ENCODE results near the gene OSBPL1A. TPM values are rescaled to one million over a fixed set of nuclear protein-coding genes. Genes with fewer than 3 reads are reported as not detected.

OSBPL1A gene
- polyA plus RNA-seq, 3 donors = 45.4 to 55.4 (median 52.0) TPM

DNA sequence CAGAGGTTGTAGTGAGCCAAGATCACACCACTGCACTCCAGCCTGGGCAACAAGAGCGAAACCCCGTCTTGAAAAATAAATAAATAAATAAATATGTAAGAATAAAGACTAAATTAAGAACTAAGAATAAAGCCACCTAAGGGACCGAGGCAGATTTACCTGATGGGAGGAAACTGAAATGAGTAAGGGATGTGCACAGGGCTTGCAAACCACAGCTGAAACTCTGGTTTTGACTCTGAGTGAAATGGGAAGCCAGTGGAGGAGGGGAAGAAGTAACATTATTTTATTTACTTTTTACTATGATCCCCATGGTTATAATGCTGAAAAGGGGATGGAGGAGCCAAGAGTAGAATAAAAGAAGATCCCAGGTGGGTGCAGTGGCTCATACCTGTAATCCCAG lies 151.5 kb downstream of the OSBPL1A start:
- DNase-seq (ENCODE audit: extremely low read depth in 1 of 11, low read depth in 9 of 11, low spot score in 4 of 11) = no peak

DNA sequence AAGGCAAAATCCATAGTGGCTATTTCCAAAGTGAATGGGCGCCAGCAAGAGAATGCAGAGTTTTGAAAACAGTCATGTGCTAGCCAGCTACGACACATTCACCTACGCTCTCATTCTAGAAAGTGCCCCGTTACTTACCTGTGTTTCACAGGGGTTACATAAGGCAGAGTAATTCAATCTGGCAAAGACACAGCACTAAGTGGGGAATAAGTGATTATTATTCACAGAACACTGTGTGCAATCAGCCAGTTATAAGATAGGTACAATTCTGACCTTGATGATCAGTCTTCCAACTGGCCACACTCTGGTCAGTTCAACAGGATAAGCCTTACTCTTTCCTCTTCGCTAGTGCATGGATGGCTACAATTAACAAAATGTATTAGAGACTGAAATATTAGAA lies 152.9 kb downstream of the OSBPL1A start:
- no peak for DNase-seq (ENCODE audit: extremely low read depth in 1 of 11, low read depth in 9 of 11, low spot score in 4 of 11)

DNA sequence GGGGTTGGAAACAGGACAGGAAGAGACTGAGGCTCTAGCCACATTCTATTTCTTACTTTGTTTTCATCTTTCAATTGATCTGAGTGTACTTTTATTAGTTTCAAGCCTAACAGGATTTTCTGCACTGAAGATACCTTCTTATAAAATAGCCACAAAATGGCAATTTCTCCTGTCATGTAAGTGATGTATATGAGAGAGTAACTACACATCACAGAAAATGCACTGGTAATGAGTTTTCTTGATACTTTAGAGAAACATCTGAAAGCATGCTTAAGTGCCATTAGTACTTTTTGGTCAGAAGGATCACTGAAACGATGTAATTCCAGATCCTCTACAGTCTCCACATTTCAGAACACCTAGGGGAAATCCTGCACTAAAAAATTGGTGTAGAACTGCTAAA lies 153.9 kb downstream of the OSBPL1A start:
- no peak for DNase-seq (ENCODE audit: extremely low read depth in 1 of 11, low read depth in 9 of 11, low spot score in 4 of 11)

DNA sequence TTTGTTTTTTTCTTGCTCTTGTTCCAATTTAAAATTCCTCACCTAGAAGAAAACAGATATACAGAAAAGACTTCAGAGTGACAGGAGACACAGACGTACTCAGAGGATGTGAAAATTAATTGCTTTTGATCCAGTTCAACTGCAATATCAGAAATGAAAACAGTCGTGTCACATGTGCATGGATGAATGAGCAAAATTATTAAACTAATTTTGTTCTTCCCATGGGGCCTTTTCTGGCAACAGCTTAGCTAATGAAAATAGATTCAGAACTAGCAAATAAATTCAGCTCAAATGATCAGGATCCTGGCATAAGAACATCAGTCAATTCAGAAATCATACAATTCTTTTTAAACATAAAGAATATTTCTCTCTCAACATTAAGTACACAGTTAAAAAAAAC lies 158.3 kb downstream of the OSBPL1A start:
- DNase-seq (ENCODE audit: extremely low read depth in 1 of 11, low read depth in 9 of 11, low spot score in 4 of 11) = no peak

DNA sequence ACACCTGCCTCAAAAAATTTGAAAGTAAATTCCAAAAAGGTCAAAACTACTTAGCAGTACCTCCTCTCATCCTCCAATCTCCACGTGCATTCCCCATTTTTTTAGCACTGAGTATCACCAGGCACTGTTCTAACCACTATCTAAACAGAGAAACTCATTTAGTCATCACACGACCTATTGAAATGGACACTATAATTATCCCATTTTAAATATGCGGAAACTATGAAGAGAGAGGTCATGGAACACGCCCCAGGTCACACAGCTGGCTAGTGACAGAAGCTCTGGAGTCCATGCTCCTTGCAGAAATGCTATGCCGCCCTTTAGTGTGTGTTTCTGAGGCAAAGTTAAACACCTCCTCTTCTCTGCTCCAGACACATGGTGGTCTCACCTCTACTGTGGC lies 159.2 kb downstream of the OSBPL1A start:
- no peak for DNase-seq (ENCODE audit: extremely low read depth in 1 of 11, low read depth in 9 of 11, low spot score in 4 of 11)

DNA sequence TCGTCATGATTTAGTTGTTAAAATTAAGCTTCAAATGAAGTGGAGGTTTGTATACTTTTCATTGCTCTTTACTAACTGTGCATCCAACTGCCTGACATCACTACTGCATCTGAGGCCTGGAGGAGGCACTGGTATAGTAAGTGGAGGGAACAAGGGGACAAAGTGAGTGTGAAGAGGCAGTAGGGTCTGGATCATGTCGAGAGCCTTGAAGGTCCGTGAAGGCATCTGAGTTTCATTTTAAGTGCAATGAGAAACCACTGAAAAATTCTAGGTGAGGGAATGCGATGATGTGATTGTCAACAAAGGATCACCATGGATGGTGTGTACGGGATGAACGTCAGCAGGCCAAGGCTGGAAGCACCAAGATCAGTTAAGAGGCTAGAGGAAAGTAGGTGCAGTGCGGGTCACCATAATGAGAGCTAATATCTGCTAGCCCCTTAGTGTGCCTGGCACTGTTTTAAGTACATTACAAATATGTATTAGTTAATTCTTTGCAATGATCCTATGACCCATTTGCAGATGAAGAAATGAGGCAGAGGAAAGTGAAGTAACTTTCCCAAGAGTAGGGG lies 162.7 kb downstream of the OSBPL1A start:
- DNase-seq (ENCODE audit: extremely low read depth in 1 of 11, low read depth in 9 of 11, low spot score in 4 of 11) = no peak

DNA sequence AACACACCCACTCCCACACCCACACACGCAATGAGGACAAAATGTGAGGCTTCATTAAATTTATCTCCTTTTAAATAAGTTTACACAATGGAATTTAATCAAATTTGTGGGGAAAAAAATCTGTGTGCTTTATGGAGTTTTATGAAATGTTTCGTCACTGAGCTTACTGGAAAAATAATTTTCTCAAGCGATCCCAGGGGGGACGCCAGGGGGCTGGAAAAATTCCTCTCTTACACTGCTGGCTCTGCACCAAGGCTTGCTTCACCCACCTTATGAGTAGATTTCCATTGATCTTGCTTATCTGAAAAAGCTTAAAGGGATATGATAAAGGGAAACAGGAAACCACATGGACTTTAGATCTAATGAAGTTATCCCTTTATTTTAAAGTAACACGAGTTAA lies 163.3 kb downstream of the OSBPL1A start:
- no peak for DNase-seq (ENCODE audit: extremely low read depth in 1 of 11, low read depth in 9 of 11, low spot score in 4 of 11)

DNA sequence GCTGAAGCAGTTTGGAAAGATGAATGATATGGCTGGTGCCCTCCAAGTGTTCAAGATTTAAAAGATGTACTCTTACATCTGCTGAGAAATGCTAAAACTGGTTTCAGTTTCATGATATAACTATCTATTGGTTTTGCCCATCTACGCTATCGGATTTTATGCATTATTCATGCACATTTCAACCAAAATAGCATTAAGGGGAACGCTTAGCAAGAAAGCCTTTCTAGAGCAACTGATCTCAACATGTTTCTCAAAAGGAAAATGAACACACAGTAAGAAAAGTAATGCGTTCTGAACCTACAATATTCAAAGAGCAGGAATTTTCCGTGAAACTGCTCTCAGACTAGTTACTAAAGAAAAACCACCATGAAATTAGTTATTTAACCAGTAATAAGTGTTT lies 164.8 kb downstream of the OSBPL1A start:
- DNase-seq (ENCODE audit: extremely low read depth in 1 of 11, low read depth in 9 of 11, low spot score in 4 of 11) = no peak

DNA sequence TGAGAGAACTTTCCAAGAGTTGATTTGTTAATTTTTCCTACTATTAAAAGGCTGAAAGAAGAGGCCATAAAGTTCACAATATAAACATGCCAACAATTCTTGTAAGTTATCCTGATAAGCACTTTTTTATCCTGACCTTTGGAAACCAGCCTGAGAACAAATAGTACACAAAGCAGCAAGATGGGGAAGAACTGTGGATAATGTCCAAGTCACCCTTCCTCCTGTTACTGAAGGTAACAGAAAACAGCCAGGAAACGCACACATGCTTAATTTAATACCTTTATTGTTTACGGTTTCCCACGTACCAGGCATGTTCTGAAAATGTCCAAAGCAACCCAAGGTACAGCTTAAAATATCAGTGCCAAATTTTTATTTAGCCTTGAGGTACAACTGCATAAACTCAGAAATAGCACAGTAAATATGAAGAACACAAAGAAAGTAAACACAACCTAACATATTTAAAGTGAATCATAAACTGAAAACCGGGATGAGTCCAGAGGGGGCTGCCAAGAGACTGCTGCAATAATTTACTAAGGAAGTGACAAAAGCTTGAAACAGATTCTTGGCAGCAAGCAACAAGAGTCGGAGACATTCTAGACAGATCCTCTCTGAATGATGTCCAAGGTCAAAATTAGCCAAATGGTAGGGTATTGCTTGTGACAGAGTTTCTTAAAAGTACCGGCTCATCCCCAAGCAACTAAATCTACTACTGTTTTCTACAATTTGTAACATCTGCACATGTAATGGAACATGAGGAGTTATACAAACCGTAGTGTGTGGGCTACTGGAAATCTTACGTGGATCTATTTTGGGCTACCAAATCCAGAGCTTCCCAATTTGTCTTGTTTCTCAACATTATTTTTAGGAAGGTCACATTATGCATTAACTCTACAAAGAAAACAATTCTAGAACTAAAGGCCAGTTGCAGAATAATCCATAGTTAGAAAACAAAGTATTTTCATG lies 165.6 kb downstream of the OSBPL1A start:
- no peak for DNase-seq (ENCODE audit: extremely low read depth in 1 of 11, low read depth in 9 of 11, low spot score in 4 of 11)

DNA sequence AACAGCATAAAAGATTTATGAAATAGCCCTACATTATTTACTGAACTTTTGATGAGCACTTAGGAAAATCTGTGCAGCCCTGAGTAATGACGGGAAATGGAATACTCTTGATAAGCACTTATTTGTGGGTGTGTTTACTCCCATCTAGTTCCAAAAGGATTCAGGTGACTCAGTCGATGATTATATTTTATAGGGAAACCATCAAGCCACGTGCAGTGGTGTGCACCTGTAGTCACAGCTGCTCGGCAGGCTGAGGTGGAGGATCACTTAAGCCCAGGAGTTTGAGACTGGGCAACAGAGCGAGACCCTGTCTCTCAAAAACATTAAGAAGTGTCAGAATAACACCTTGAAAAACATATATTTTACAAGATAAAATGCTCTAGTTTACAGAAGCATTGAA lies 166.9 kb downstream of the OSBPL1A start:
- DNase-seq (ENCODE audit: extremely low read depth in 1 of 11, low read depth in 9 of 11, low spot score in 4 of 11) = no peak

DNA sequence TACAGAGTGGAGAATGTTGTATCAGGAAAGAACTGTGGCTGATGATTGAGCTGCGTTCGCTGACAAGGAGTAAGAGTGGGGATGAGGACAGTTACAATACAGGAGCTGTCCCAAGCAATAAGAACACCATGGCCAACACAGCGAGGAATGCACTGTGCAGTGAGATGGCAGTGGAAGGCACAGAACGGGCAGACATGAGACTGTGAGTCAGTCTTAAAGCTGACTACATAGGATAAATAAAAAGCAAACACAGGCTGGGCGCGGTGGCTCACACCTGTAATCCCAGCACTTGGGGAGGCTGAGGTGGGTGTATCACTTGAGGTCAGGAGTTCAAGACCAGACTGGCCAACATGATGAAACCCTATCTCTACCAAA lies 169.0 kb downstream of the OSBPL1A start:
- DNase-seq (ENCODE audit: extremely low read depth in 1 of 11, low read depth in 9 of 11, low spot score in 4 of 11) = no peak

DNA sequence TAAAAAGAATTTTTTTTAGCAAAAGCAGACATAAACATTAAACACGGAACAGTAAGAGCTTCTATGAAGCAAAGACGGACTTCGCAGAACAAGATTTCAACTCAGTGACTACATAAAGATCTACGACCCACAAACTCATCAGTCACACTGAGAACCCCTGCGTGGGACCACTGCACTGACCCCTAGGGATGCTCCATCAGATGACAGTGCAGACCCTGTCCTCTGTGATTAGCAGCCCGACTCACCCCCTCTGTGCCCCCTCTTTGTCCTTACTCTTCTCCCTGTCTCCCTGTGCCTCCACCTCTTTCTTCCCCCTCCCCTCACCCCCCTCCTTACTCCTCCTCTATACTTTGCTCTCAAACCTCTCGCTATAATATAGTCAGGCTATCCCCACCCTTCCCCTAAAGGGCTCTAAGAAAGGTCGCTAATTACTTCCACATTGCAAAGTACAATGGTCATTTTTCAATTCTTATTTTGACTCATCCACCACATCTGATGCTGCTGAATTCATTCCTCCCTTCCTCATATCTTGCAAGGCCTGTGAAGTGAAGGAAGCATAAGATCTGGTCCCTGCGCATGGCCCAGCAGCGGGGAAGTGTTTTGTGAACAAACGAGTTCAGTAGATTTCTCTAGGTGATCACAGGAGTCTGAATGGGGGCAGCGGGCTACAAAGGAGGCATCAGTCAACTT lies 169.5 kb downstream of the OSBPL1A start:
- DNase-seq (ENCODE audit: extremely low read depth in 1 of 11, low read depth in 9 of 11, low spot score in 4 of 11) = no peak

DNA sequence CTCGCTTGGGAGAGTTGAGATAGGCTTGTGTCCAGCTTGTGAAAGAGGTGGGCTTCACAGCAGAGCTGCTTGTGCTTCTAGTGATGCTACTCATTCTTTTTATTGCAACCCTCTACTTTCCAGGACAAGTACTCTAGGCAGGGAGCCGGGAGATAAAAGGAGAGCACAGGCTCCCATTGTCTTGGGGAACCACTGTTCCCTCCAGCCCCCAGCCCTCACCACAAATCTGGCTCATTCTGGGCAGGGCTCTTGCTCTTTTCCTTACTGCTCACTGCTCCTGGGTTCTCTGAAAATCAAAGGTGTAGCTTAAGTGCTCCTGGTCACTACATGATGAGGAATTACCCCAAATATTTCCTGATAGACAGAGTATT lies 177.3 kb downstream of the OSBPL1A start:
- no peak for DNase-seq (ENCODE audit: extremely low read depth in 1 of 11, low read depth in 9 of 11, low spot score in 4 of 11)

DNA sequence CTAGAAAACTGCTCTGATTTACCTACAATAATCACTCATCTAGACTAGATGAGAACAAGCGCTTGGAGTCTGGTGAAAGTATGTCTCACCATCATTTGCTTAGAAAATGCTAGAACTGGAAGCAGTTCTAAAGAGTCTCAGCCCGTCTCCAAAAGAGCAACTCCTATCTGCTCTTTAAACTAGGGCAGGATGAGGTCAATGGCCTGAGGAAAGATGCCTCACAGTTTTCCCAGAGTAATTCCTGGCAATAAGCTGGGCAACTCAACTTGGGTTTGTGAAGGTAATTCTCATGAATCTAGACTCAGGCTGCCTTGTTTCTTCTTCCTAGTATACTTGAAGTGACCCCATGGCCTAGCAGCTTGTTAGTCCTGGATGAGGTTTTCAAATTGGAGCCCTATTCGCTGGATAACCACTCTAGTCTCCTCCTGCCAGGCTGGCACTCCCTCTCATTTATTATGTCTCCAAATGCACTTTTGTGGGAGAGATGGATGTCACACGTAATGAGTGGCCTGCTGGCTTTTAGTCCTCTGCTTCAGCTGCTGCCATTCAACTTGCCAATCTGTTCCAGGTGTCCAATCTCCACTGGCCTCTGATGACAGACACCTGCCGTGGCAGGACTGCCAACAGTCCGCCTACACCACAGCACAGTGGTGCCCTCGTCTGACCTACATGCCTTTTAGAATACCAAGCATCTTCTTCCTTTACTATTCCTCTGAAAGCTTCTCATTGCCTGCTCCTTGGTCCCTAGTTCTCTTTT lies 177.9 kb downstream of the OSBPL1A start:
- DNase-seq (ENCODE audit: extremely low read depth in 1 of 11, low read depth in 9 of 11, low spot score in 4 of 11) = no peak

DNA sequence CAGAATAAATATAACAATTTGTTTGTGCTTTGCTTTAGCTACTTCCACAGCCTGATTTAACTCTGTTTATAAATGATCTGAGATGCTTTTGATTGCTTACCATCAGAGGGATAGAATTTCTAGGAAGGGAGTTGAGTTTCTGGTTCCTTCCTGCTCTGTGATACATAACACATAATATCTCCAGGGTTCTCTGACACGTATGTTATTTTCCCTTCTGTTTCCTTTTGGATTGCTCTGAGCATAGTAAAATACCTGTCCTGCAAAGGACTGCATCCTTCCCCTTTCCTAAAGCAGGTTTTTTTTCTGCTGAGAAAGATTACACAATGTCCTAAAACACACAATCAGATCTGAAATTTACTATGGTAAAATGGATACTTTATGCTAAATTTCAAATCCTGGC lies 182.7 kb downstream of the OSBPL1A start:
- DNase-seq (ENCODE audit: extremely low read depth in 1 of 11, low read depth in 9 of 11, low spot score in 4 of 11) = no peak

DNA sequence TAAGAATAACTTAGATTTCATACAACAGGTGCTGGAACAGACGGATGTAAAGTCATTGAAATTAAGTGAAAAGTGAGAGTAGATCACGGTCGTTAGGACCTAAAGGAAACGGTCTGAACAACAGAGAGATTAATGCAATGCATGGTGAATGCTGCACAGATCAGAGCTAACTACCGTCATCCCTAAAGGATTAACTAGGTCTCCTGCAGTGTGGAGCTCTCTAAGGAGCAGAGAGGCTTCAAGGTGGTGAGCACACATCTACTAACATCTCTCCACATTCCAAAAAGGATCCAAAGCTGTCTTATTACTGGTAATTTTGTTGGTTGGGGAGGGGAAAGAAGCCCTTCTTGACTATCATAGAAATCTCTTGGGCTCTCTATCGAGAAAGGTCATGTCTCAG lies 183.5 kb downstream of the OSBPL1A start:
- no peak for DNase-seq (ENCODE audit: extremely low read depth in 1 of 11, low read depth in 9 of 11, low spot score in 4 of 11)

DNA sequence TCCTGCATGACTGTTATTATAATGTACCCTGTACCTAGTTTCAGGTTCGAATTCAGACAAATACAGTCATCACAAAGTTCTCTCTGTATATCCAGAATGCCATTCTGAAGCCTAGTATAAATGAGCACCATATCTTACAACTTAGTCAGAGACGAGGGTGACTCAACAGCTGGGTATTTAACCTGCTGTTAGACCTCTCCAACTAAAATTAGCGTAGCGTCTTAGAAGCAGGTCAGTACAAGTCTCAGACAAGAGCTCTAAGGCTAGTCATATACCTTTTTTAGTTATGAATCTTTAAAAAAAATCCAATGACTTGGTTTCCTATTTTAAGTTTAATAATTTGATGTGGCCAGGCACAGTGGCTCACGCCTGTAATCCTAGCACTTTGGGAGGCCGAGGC lies 184.7 kb downstream of the OSBPL1A start:
- no peak for DNase-seq (ENCODE audit: extremely low read depth in 1 of 11, low read depth in 9 of 11, low spot score in 4 of 11)

DNA sequence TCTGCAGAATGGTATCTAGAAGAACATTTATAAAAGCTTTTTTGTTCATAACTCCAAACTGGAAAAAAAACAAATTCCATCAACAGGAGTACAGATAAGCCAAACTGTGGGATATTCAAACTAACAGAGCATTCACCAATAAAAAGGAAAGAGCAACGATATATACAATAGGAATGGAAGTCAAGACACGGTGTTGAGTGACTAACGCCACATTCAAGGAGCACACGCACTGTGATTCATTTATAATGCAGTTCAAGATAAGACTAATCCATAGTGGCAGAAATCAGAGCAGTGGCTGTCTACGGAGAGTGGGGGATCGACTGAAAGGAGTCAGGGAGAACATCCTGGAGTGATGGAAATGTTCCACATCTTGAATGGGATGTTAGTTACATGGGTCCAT lies 188.1 kb downstream of the OSBPL1A start:
- no peak for DNase-seq (ENCODE audit: extremely low read depth in 1 of 11, low read depth in 9 of 11, low spot score in 4 of 11)

DNA sequence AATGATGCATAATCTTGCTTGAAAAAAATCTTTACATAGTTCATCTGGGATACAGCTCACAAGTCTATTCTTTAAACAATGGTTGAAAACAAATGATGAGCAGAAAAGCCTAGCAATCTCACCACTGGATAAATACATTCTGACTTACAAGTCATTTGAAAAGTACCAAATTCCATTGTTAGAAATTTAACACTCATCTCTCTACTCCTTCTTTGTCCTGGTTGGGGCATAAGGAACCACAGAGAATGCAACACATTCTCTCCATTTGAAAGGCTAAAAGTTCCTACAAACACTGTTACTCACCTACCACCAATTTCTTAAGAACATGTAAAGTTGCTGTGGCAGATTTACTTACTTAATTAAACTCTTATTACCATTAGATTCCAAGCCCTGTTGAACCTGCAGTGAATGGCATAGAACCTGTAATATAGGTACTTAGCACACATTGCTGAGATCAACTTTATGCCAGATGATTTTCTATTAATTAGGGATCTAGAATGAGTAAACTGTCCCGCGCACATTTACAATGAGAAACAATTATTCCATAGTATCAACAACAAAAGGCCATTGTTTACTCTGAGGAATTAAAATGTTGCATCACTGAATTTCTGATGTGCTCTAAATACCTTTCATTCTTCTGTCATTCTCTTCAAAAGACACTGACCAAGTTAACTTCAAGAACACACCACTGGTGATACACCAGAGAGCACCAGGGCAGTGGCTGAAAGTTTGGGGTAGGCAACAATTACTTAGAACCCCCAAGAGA lies 189.2 kb downstream of the OSBPL1A start:
- no peak for DNase-seq (ENCODE audit: extremely low read depth in 1 of 11, low read depth in 9 of 11, low spot score in 4 of 11)

Measured in renal cortex interstitium (tissue), 11 donors.